T-helper 1 cell treated with Interleukin-12 subunit alpha and Interleukin-12 subunit beta and Interleukin-4 antibody, amounts not matched to agents 30 ng/mL and 1 ng/mL, for 36 hours (primary cell): Measurements from ENCODE around the gene RPL41. TPM values are rescaled to one million over a fixed set of nuclear protein-coding genes. Genes with fewer than 3 reads are reported as not detected.

Source experiments
- intact Hi-C: fragments of 100-400 bp; cut with micrococcal nuclease; formaldehyde crosslinking; loops from one replicate; pipeline ENCODE4 v1.15.1; 2024
- total RNA-seq: library from RNA; stranded (reverse); gene quantifications from 2 replicates; pipeline ENCODE4 v1.2.3, GENCODE V29; 2022

The RPL41 gene
- total RNA-seq, 1 donor from 2014 or later: 3,184 TPM

GRCh38 chr12:56102683-56103065 lies 13.8 kb upstream of the RPL41 start:
- intact Hi-C loops: loop anchor here (1.0 to 10.0 kb wide), 4 partner anchors 17 to 1745 kb away; partner anchors contain the start of genes CTDSP2, DDIT3 and MBD6

- intact Hi-C loops: loop anchor here (1.0 to 10.0 kb wide), 4 partner anchors 18 to 1744 kb away; partner anchors contain the start of genes CTDSP2, DDIT3 and MBD6
Measured at GRCh38 chr12:56103066-56103711, 13.2 kb upstream of the RPL41 start.

- intact Hi-C loops: loop anchor here (1.0 to 10.0 kb wide), 23 partner anchors 13 to 1744 kb away; partner anchors contain the start of genes CS, CTDSP2, DDIT3 and DNAJC14
Measured at GRCh38 chr12:56103823-56104108, 12.7 kb upstream of the RPL41 start.

- intact Hi-C loops: loop anchor here (1.0 to 10.0 kb wide), 21 partner anchors 12 to 1743 kb away; partner anchors contain the start of genes CS, CTDSP2, DDIT3 and DNAJC14
Measured at GRCh38 chr12:56104109-56104814, 12.2 kb upstream of the RPL41 start, which contains the start of gene PA2G4. TSS of gene PA2G4 (plus strand) at chr12:56104559. CDS start at chr12:56104738, 179 bp downstream.

- intact Hi-C loops: loop anchor here (1.0 to 10.0 kb wide), 21 partner anchors 11 to 1742 kb away; partner anchors contain the start of genes CS, CTDSP2, DDIT3 and DNAJC14
Measured at GRCh38 chr12:56104815-56105608, 11.4 kb upstream of the RPL41 start.

GRCh38 chr12:56105609-56105902 lies 10.9 kb upstream of the RPL41 start:
- intact Hi-C loops: loop anchor here (2.0 to 10.0 kb wide), 2 partner anchors 367 to 1419 kb away; partner anchors contain the start of genes DDIT3 and MBD6

GRCh38 chr12:56107242-56107641 lies 9.2 kb upstream of the RPL41 start:
- intact Hi-C loops: loop anchor here (10.0 kb wide), 1 partner anchor 1418 kb away; the partner anchor contains the start of genes DDIT3 and MBD6

- intact Hi-C loops: no loop called here
Measured at GRCh38 chr12:56110571-56110970, 5.9 kb upstream of the RPL41 start.

GRCh38 chr12:56114084-56114483 lies 2.3 kb upstream of the RPL41 start:
- intact Hi-C loops: no loop called here

- intact Hi-C loops: loop anchor here (5.0 kb wide), 3 partner anchors 972 to 1833 kb away; partner anchors contain the start of genes CBX5, HNRNPA1 and NAB2
Measured at GRCh38 chr12:56115329-56115728, 1.1 kb upstream of the RPL41 start.

- intact Hi-C loops: loop anchor here (5.0 kb wide), 3 partner anchors 970 to 1835 kb away; partner anchors contain the start of genes CBX5, HNRNPA1 and NAB2
Measured at GRCh38 chr12:56117082-56117706, 761 bp downstream of the RPL41 start.

GRCh38 chr12:56117778-56118687 lies 1.6 kb downstream of the RPL41 start, which contains the start of gene ZC3H10:
TSS of gene ZC3H10 (plus strand) at chr12:56118266. CDS start at chr12:56120563, 2,297 bp downstream.
- intact Hi-C loops: loop anchor here (1.0 to 5.0 kb wide), 25 partner anchors 8 to 1836 kb away; partner anchors contain the start of genes CBX5, CDK4, COQ10A and CS

- intact Hi-C loops: loop anchor here (1.0 to 5.0 kb wide), 28 partner anchors 7 to 1837 kb away; partner anchors contain the start of genes ANKRD52, CBX5, CDK4 and COQ10A
Measured at GRCh38 chr12:56118688-56119357, 2.4 kb downstream of the RPL41 start.

GRCh38 chr12:56119361-56119796 lies 2.9 kb downstream of the RPL41 start:
- intact Hi-C loops: loop anchor here (1.0 to 5.0 kb wide), 11 partner anchors 71 to 1837 kb away; partner anchors contain the start of genes ANKRD52, CBX5, CDK4 and HNRNPA1

GRCh38 chr12:56120158-56120846 lies 3.9 kb downstream of the RPL41 start:
- intact Hi-C loops: no loop called here

GRCh38 chr12:56121204-56121870 lies 4.9 kb downstream of the RPL41 start:
- intact Hi-C loops: no loop called here

GRCh38 chr12:56122637-56123036 lies 6.2 kb downstream of the RPL41 start:
- intact Hi-C loops: no loop called here

- intact Hi-C loops: no loop called here
Measured at GRCh38 chr12:56124133-56124532, 7.7 kb downstream of the RPL41 start.
